Liver (tissue), 3 donors: Measurements from ENCODE around the gene PKP1.

ENCODE experiments used
- ATF3 ChIP-seq: IDR thresholded peaks from 2 replicates; pipeline ENCODE4 v1.6.1; 2016; ENCODE audit warnings: antibody characterized with exemption
- MAX ChIP-seq: IDR thresholded peaks from 2 replicates; pipeline ENCODE4 v1.6.1; 2016; ENCODE audit warnings: antibody characterized with exemption
- RAD21 ChIP-seq, 2 donors: IDR thresholded peaks; 2 replicates each; pipeline ENCODE4 v1.6.1; 2016; ENCODE audit warnings: antibody characterized with exemption in 2 of 2, mild to moderate bottlenecking in 2 of 2
- RXRA ChIP-seq, 2 donors: IDR thresholded peaks; 2 replicates each; pipeline ENCODE4 v1.6.1; 2017 to 2018; ENCODE audit warnings: antibody characterized with exemption in 2 of 2, mild to moderate bottlenecking in 1 of 2
- TAF1 ChIP-seq: conservative IDR thresholded peaks from 2 replicates; pipeline ENCODE4 v1.6.1; 2016; ENCODE audit warnings: antibody characterized with exemption, mild to moderate bottlenecking
- TF ChIP-seq, protein P1 (sequence below): fragments of 150-350 bp; IDR thresholded peaks from 2 replicates; pipeline ENCODE4 v1.5.1; 2017; ENCODE audit warnings: improper control_type of control experiment, low read depth, low read length; ENCODE audit not compliant: missing input control
- donor health status: healthy.
- donor health status: healthy.

DNA sequence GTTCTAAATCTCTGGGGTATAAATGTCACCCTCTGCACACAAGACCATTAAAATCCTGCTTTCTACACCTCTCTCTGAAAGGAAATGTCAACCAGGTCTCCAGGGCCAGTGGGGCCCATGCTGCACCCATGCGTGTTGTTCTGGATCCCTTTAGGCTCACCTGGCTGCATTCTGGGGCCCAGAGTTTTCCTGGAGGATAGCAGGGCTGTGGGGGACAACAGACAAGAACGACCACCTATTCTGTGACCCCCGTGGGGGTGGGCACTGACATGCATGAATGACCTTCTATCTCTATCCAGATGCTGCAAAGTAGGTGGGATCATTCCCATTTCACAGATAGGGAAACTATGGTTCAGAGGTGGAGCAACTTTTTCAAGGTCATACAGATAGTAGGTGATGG, 52.6 kb downstream of the PKP1 start:
- TF ChIP-seq, protein P1, sequence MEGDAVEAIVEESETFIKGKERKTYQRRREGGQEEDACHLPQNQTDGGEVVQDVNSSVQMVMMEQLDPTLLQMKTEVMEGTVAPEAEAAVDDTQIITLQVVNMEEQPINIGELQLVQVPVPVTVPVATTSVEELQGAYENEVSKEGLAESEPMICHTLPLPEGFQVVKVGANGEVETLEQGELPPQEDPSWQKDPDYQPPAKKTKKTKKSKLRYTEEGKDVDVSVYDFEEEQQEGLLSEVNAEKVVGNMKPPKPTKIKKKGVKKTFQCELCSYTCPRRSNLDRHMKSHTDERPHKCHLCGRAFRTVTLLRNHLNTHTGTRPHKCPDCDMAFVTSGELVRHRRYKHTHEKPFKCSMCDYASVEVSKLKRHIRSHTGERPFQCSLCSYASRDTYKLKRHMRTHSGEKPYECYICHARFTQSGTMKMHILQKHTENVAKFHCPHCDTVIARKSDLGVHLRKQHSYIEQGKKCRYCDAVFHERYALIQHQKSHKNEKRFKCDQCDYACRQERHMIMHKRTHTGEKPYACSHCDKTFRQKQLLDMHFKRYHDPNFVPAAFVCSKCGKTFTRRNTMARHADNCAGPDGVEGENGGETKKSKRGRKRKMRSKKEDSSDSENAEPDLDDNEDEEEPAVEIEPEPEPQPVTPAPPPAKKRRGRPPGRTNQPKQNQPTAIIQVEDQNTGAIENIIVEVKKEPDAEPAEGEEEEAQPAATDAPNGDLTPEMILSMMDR = no peak
- no peak for TF ChIP-seq MAX
- no peak for TF ChIP-seq TAF1
- no peak for TF ChIP-seq RXRA (IDR thresholded peaks at IDR 0.05)
- no peak for TF ChIP-seq RAD21 (IDR thresholded peaks at IDR 0.05)
- TF ChIP-seq ATF3 = no peak
